ENCODE data around the gene MYO10. TPM values are rescaled to one million over a fixed set of nuclear protein-coding genes. Genes with fewer than 3 reads are reported as not detected.
A peak's percentile ranks its signal among the peaks of the same experiment; 100 is the strongest.

Gene MYO10
- total RNA-seq, 3 donors from 2014 or later = 8.6 to 22.6 (median 21.2) TPM

- H3K27ac ChIP-seq = no peak overlapping the region
- H3K36me3 ChIP-seq = no peaks in the 10 kb centered on the region
- no peaks in the 10 kb centered on the region for H3K4me1 ChIP-seq
- intact Hi-C loops (cut with DNase I; ENCODE audit: low total_unique reads) = no loop called here
- no peaks in the 10 kb centered on the region for H3K9me3 ChIP-seq
- DNase-seq (ENCODE audit: low spot score in 2 of 2) = no peak
- no peak overlapping the region for H3K4me3 ChIP-seq
- TF ChIP-seq CTCF (IDR thresholded peaks at IDR 0.05) (no peak), POLR2A (IDR thresholded peaks at IDR 0.05) (no peak), POLR2AphosphoS5 (IDR thresholded peaks at IDR 0.05) (no peak)
- no peaks in the 10 kb centered on the region for H3K27me3 ChIP-seq
Measured at GRCh38 chr5:16884595-16884994, 51.5 kb downstream of the MYO10 start.

GRCh38 chr5:16883806-16884205 is 52.3 kb downstream of the MYO10 start:
- H3K4me3 ChIP-seq = no peak overlapping the region
- intact Hi-C loops (cut with DNase I; ENCODE audit: low total_unique reads) = no loop called here
- no peaks in the 10 kb centered on the region for H3K27me3 ChIP-seq
- H3K36me3 ChIP-seq = no peaks in the 10 kb centered on the region
- no peaks in the 10 kb centered on the region for H3K9me3 ChIP-seq
- peak overlapping the region in 1 of 2 donors; percentile 22 for H3K27ac ChIP-seq
- TF ChIP-seq CTCF (IDR thresholded peaks at IDR 0.05) (no peak), POLR2AphosphoS5 (IDR thresholded peaks at IDR 0.05) (no peak), POLR2A (IDR thresholded peaks at IDR 0.05) (no peak)
- H3K4me1 ChIP-seq = no peaks in the 10 kb centered on the region
- no peak for DNase-seq (ENCODE audit: low spot score in 2 of 2)

- DNase-seq (ENCODE audit: low spot score in 2 of 2) = no peak
- no peak overlapping the region for H3K4me3 ChIP-seq
- H3K4me1 ChIP-seq = no peaks in the 10 kb centered on the region
- H3K27ac ChIP-seq = no peak overlapping the region
- no peak for TF ChIP-seq POLR2AphosphoS5 (IDR thresholded peaks at IDR 0.05)
- no peak for TF ChIP-seq POLR2A (IDR thresholded peaks at IDR 0.05)
- no peak for TF ChIP-seq CTCF (IDR thresholded peaks at IDR 0.05)
- H3K9me3 ChIP-seq = no peaks in the 10 kb centered on the region
- intact Hi-C loops (cut with DNase I; ENCODE audit: low total_unique reads) = no loop called here
- no peaks in the 10 kb centered on the region for H3K36me3 ChIP-seq
- no peaks in the 10 kb centered on the region for H3K27me3 ChIP-seq
Measured at GRCh38 chr5:16883176-16883575, 52.9 kb downstream of the MYO10 start.

GRCh38 chr5:16881251-16881650 is 54.8 kb downstream of the MYO10 start:
- Histone ChIP-seq H3K36me3 (no peaks in the 10 kb centered on the region), H3K27me3 (no peaks in the 10 kb centered on the region), H3K4me3 (no peak overlapping the region), H3K4me1 (no peaks in the 10 kb centered on the region), H3K9me3 (no peaks in the 10 kb centered on the region), H3K27ac (no peak overlapping the region)
- no peak for DNase-seq (ENCODE audit: low spot score in 2 of 2)
- intact Hi-C loops (cut with DNase I; ENCODE audit: low total_unique reads) = no loop called here
- TF ChIP-seq POLR2A (IDR thresholded peaks at IDR 0.05) (no peak), POLR2AphosphoS5 (IDR thresholded peaks at IDR 0.05) (no peak), CTCF (IDR thresholded peaks at IDR 0.05) (no peak)

GRCh38 chr5:16880547-16880946 is 55.5 kb downstream of the MYO10 start:
- no peaks in the 10 kb centered on the region for H3K27me3 ChIP-seq
- no peak for TF ChIP-seq POLR2A (IDR thresholded peaks at IDR 0.05)
- TF ChIP-seq CTCF (IDR thresholded peaks at IDR 0.05) = no peak
- no peak for TF ChIP-seq POLR2AphosphoS5 (IDR thresholded peaks at IDR 0.05)
- no peaks in the 10 kb centered on the region for H3K9me3 ChIP-seq
- no peak overlapping the region for H3K27ac ChIP-seq
- H3K4me1 ChIP-seq = no peaks in the 10 kb centered on the region
- DNase-seq (ENCODE audit: low spot score in 2 of 2) = no peak
- H3K4me3 ChIP-seq = no peak overlapping the region
- intact Hi-C loops (cut with DNase I; ENCODE audit: low total_unique reads) = no loop called here
- no peaks in the 10 kb centered on the region for H3K36me3 ChIP-seq

Data from breast epithelium (tissue), 4 donors.